NCI-H1930 (cell line): ENCODE data around the gene OR7A10.
"Not testable (repeated sequence)": the region's sequence is repeated elsewhere in the genome, so short reads cannot be mapped to it uniquely, and the experiment has no call there.

Experiments used
- DNase-seq, 2 experiments: peaks; one replicate each; lab custom pipeline; 2025; lab: John Stamatoyannopoulos, UW

Gene OR7A10

DNA sequence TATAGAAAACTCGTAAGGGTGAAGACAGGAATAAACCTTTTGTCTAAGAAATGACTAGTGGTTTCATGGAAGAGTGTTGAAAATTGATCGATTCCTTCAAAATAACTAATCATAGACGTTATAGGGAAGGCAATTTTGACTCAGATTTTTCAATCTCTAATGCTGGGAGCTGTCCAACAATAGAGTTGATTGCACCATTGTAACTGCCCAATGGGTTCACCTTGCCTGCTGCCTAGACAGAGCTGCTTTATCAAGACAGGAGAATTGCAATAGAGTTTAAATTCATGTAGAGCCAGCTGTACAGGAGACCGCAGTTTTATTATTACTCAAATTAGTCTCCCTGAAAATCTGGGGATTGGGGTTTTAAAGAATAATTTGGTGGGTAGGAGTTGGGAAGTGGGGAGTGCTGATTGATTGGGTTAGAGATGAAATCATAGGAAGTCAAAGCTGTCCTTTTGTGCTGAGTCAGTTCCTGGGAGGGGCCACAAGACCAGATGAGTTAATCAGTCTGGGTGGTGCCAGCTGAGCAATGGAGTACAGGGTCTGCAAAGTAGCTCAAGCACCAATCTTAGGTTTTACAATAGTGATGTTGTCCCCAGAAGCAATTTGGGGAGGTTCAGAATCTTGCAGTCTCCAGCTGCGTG is 53.5 kb downstream of the OR7A10 start:
- no peak for DNase-seq

- DNase-seq, result not testable (repeated sequence)
Observed at GRCh38 chr19:14792250-14792649, 56.5 kb downstream of the OR7A10 start.
